Hindlimb muscle (tissue), 1 donor: ENCODE results near the gene APP. TPM values are rescaled to one million over a fixed set of nuclear protein-coding genes. Genes with fewer than 3 reads are reported as not detected.
"Not testable (repeated sequence)": the region's sequence is repeated elsewhere in the genome, so short reads cannot be mapped to it uniquely, and the experiment has no call there.

Experiments used
- DNase-seq: peaks from one replicate; pipeline ENCODE4 v3.0.0-alpha.2; 2013
- polyA plus RNA-seq: library from polyadenylated mRNA; unstranded; fragments of 120-200 nt; gene quantifications from one replicate; pipeline ENCODE4 v1.2.1, GENCODE V29; 2013; ENCODE audit not compliant: insufficient read length

APP gene
- polyA plus RNA-seq, 1 donor: 242 TPM

DNA sequence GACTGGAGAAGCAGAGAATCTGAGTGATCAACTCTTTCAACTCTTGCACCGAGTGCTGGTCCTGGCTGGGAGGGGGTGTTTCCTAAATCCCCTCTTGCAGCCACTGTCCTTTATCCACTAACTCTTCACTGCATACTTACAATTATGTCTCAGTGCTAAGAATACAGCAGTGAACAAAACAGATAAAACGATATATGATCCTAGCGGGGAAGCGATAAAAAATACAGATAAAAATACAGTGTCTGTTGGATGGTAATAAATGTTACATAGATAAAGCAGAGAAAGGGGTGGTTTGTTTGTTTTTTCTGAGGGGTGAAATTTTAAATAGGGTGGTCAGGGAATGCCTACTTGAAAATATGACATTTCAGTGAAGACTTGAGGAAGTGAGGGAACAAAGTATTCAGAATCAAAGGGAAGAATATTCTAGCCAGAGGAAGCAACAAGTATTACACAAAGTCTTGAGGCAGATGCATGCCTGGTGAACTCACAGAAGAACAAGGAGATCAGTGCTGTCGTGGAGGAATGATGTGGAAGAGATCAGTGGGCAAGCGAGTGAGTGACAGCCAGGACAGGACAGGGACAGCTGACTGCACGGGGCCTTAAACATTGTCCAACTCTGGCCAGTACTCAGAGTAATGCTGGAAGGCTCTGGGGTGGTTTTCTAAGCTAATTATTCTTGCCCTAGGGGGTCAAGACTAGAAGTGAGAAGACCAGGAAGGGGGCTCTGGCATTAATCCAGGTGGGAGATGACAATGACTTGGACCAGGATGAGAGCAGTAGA is 110.0 kb downstream of the APP start:
- DNase-seq: no peak

GRCh38 chr21:26057477-26058170 is 112.9 kb downstream of the APP start:
- peak; percentile 62 for DNase-seq

- DNase-seq: no peak
These were observed 114.7 kb downstream of the APP start for GRCh38 chr21:26055841-26056264.

DNA sequence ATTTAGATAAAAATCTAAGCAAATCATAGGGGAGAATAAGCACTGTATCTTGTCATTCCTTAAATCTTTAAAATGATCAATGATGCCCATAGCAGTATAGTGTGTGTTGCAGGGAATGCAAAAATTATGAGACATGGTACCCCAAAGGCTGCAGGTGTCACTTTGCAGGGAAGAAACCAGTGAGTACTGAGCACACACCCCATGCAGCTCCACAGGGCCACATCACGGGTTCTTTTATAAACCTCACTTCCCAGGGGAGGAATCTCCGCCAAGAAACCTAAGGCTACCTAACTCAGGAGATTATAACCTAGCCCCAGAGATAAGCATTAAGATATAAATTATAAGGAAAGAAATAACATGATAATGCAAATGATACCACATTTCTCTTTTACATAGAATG is 115.6 kb downstream of the APP start:
- DNase-seq: no peak

- DNase-seq: no peak
These were observed 118.5 kb downstream of the APP start for GRCh38 chr21:26052057-26052456.

- no peak for DNase-seq
These were observed 119.7 kb downstream of the APP start for GRCh38 chr21:26050857-26051256.

DNA sequence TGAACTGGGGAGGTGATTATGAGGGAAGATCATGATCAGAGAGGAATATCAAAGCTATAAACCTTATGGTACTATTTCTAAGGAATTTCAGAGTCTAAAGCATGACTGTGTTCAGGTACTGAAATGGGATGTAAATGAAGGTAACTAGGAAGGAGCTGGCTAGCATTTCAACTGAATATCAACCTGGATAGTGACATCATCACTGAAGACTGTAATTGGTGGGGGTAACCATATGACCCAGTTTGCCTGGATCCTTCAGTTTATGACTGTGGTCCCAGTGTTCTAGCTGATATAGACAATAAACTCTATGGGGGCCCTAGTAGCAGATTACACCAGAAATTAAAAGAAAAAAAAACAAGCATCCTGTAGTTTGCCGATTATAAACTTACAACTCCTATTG is 120.8 kb downstream of the APP start:
- no peak for DNase-seq

DNA sequence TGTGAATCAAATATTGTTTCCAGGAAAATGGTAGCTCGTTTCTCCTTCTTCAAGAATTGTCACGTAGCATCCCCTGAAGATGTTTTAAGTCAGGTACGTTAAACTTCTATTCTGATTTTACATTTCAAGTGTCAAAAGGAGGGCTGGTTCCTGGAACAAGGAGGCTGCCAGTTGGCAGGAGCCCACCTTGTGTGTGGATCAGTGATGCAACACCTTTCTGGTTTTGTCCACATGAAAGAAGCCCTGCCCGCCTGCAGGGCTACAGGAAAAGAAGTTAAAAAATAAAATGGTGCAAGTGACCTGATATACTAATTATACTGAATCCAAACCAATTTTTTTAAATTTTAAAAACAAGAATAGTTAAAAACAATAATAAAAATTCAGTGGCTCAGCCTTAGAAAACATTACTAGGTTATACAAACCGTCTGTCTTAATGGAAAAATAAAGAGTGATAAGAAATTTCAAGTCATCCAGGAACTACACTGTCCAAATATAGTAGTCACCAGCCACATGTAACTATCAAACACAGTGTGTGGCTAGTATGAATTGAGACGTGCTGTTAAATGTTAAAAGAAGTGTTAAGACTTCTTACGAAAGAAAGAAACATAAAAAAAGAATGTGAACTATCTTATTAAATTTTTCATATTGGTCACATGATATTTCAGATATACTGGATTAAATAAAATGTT is 123.1 kb downstream of the APP start:
- no peak for DNase-seq

GRCh38 chr21:26043891-26044290 is 126.7 kb downstream of the APP start:
- no peak for DNase-seq

GRCh38 chr21:26042181-26042876 is 128.2 kb downstream of the APP start:
- no peak for DNase-seq

GRCh38 chr21:26041431-26042180 is 129.0 kb downstream of the APP start:
- DNase-seq: peak; percentile 23

GRCh38 chr21:26036916-26037315 is 133.7 kb downstream of the APP start:
- DNase-seq: no peak

GRCh38 chr21:26032263-26032662 is 138.3 kb downstream of the APP start:
- DNase-seq: no peak

DNA sequence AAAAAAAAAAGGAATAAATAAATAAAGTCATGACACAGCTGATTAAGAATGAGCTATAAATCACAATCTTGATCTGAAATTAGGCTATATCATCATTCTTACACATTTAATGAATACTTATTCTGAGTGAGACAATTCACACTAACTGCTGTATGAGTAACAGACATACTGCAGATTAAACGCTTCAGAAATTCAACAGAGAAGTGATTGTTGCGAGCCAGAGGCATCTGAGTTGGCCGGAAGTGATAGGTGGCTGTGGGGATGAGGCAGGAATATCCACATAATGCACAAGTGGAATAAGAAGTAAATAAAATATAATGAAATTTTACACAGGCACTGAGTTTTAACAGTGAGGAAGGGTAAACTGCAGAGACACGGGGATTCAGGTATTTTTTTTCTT is 142.4 kb downstream of the APP start:
- DNase-seq: no peak

- no peak for DNase-seq
These were observed 142.9 kb downstream of the APP start for GRCh38 chr21:26027696-26028095.

GRCh38 chr21:26025536-26026512 is 144.7 kb downstream of the APP start:
- no peak for DNase-seq

DNA sequence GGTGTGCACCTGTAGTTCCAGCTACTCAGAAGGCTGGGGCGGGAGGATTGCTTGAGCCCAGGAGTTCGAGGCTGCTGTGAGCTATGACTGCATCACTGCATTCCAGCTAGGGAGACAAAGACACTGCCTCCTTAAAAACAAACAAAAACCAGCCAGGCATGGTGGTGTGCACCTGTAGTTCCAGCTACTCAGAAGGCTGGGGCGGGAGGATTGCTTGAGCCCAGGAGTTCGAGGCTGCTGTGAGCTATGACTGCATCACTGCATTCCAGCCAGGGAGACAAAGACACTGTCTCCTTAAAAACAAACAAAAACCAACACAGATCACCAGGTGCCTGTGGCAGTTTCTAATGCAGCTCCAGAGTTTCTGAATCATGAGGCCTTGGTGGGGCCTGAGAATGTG is 147.2 kb downstream of the APP start:
- DNase-seq: not testable (repeated sequence)

- DNase-seq: not testable (repeated sequence)
These were observed 147.8 kb downstream of the APP start for GRCh38 chr21:26022598-26023337.

DNA sequence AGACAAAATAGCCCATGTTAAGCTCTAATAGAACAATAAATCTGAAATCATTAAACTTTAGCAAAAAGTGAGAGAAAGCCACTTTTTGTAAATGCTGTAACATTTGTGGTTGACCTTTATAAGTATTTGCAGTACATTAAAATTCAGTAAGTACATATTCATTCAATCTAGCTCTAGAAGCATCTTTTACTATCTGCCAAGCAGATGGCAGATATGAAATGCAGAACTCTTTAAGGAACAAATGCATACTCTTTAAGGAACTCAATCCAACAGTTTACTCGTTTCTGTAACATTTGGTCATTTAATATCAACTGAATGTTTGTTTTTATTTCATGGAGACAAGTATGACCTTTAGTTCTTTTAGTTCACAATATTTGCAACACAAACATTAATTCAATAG is 150.1 kb downstream of the APP start:
- DNase-seq: no peak

DNA sequence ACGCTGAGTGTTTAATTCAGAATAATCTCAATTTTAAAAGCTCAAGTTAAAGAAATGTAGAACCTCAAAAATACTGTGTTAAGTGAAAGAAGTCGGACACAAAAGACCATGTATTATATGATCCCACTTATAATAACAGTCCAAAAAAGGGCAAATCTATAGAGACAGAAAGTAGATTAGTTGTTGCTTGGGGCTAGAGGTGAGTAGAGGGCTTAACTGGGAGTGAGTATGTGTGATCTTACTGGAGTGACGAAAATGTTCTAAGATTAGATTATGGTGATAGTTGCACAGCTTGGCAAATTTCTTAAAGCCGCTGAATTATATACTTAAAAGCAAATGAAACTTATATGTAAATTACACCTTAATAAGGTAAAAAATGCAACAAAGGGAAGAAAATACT is 150.5 kb downstream of the APP start:
- no peak for DNase-seq
